Retinal pigment epithelial cell (primary cell): Measurements from ENCODE around the gene OR56B4.

ENCODE experiments used
- DNase-seq: peaks from one replicate; pipeline ENCODE4 v3.0.0-alpha.2; 2010; ENCODE audit warnings: low read depth
- H3K4me3 ChIP-seq: 2 replicates; pipeline ENCODE4 v1.5.1; 2011; ENCODE audit warnings: mild to moderate bottlenecking, low read length, control low read depth, moderate library complexity
- CTCF ChIP-seq: conservative IDR thresholded peaks from 2 replicates; pipeline ENCODE4 v1.5.1; 2011; ENCODE audit warnings: low read depth, low read length, control low read depth, inconsistent platforms

The OR56B4 gene

DNA sequence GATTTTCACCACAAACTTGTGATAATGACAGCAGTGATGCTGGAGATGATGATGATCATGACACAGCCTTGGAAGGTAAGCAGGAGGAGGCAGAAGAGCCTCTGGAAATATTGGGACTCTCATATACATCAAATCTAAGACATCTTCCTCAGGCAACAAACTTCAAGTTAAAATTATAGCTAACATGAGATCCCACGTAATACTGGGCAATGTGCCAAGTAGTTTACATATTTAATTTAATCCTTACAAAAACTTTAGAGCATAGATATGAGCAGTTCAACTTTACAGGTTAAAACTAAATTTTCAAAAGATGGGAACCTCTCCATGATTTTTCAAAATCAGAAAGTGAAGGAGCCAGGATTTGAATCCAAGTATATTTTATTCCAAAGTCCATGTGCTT is 43.6 kb downstream of the OR56B4 start:
- no peak overlapping the region for H3K4me3 ChIP-seq
- no peak for TF ChIP-seq CTCF
- no peak for DNase-seq

- DNase-seq: no peak
- no peak for TF ChIP-seq CTCF
- no peak overlapping the region for H3K4me3 ChIP-seq
These were observed 44.6 kb downstream of the OR56B4 start for GRCh38 chr11:6152126-6152525.

GRCh38 chr11:6156628-6157359 is 49.3 kb downstream of the OR56B4 start:
- no peak for TF ChIP-seq CTCF
- no peak overlapping the region for H3K4me3 ChIP-seq

More at GRCh38 chr11:6156628-6157359, 49.3 kb downstream of the OR56B4 start:
- no peak for DNase-seq
